OCI-LY7 (cell line): Measurements from ENCODE around the gene ZNF750. TPM values are rescaled to one million over a fixed set of nuclear protein-coding genes. Genes with fewer than 3 reads are reported as not detected.

ENCODE experiments used
- BruUV-seq: library from RNA; stranded (reverse); fragments of 400-500 nt; replicated peaks from 2 replicates; lab custom pipeline; 2021; lab: Mats Ljungman, UMichigan
- CTCF ChIA-PET: fragments of 300-600 bp; sonication (Branson Sonifier 250); formaldehyde crosslinking; loops from one replicate; lab custom pipeline; 2022; ENCODE audit warnings: antibody characterized with exemption; ENCODE audit not compliant: unreplicated experiment; lab: Charles Lee
- POLR2A ChIA-PET: fragments of 300-600 bp; sonication (Branson Sonifier 250); formaldehyde crosslinking; loops from one replicate; lab custom pipeline; 2022; ENCODE audit warnings: antibody characterized with exemption; lab: Charles Lee
- DNase-seq: peaks from one replicate; pipeline ENCODE4 v3.0.0-alpha.2; 2015; ENCODE audit warnings: low spot score
- H2AFZ ChIP-seq: fragments of 200-600 bp; sonication (generic), shearing (Covaris generic); 2 replicates; pipeline ENCODE4 v1.6.1; 2014; ENCODE audit warnings: mild to moderate bottlenecking, antibody characterized with exemption, low read length, moderate library complexity
- H3K27ac ChIP-seq: fragments of 200-600 bp; sonication (generic); 2 replicates; pipeline ENCODE4 v1.5.1; 2014; ENCODE audit warnings: mixed run types, low read depth, mild to moderate bottlenecking, moderate library complexity, low read length, inconsistent platforms; ENCODE audit not compliant: poor library complexity, severe bottlenecking
- H3K36me3 ChIP-seq: fragments of 200-600 bp; sonication (generic); 2 replicates; pipeline ENCODE4 v1.6.1; 2014; ENCODE audit warnings: mild to moderate bottlenecking, antibody characterized with exemption, low read length, moderate library complexity, mixed read lengths; ENCODE audit not compliant: insufficient read depth
- H3K4me1 ChIP-seq: fragments of 200-600 bp; sonication (generic); 2 replicates; pipeline ENCODE4 v1.5.1; 2014; ENCODE audit warnings: mild to moderate bottlenecking, low read length; ENCODE audit not compliant: insufficient read depth, poor library complexity, severe bottlenecking
- H3K4me2 ChIP-seq: fragments of 200-600 bp; sonication (generic); 2 replicates; pipeline ENCODE4 v1.6.1; 2014; ENCODE audit warnings: mild to moderate bottlenecking, low read length
- H3K4me3 ChIP-seq: fragments of 200-600 bp; sonication (generic); 2 replicates; pipeline ENCODE4 v1.5.1; 2014; ENCODE audit warnings: mild to moderate bottlenecking, low read depth, low read length; ENCODE audit not compliant: poor library complexity, severe bottlenecking
- H3K79me2 ChIP-seq: fragments of 200-600 bp; sonication (generic); 2 replicates; pipeline ENCODE4 v1.6.1; 2016; ENCODE audit warnings: low read depth, mild to moderate bottlenecking, low read length, moderate library complexity, mixed read lengths; ENCODE audit not compliant: insufficient read depth
- H3K9me2 ChIP-seq: fragments of 200-600 bp; sonication (generic); 2 replicates; pipeline ENCODE4 v1.6.1; 2016; ENCODE audit warnings: mild to moderate bottlenecking, low read length, mixed read lengths; ENCODE audit not compliant: insufficient read depth
- H3K9me3 ChIP-seq: fragments of 200-600 bp; sonication (generic); 2 replicates; pipeline ENCODE4 v1.6.1; 2014; ENCODE audit warnings: mild to moderate bottlenecking, mixed run types, low read length, mixed read lengths
- H4K20me1 ChIP-seq: fragments of 200-600 bp; sonication (generic); 2 replicates; pipeline ENCODE4 v1.6.1; 2014; ENCODE audit warnings: mild to moderate bottlenecking, antibody characterized with exemption, low read length, moderate library complexity, mixed read lengths; ENCODE audit not compliant: insufficient read depth
- CTCF ChIP-seq: fragments of 200-600 bp; sonication (generic); conservative IDR thresholded peaks from 2 replicates; pipeline ENCODE4 v1.5.1; 2014; ENCODE audit warnings: mild to moderate bottlenecking, antibody characterized with exemption, low read length, moderate library complexity, mixed read lengths
- EZH2phosphoT487 ChIP-seq: fragments of 200-600 bp; sonication (generic); IDR thresholded peaks from 2 replicates; pipeline ENCODE4 v1.6.1; 2018; ENCODE audit warnings: low read depth, borderline replicate concordance, mild to moderate bottlenecking, mixed run types, antibody characterized with exemption, low read length, moderate library complexity, mixed read lengths
- intact Hi-C: fragments of 100-400 bp; cut with micrococcal nuclease; formaldehyde crosslinking; loops from one replicate; pipeline ENCODE4 v1.10.0; 2022; ENCODE audit not compliant: unreplicated experiment
- total RNA-seq, 2 experiments: library from RNA; depleted of rRNA in 1 of 2; stranded (reverse); fragments of >200 nt in 1 of 2; shearing (Covaris generic) in 1 of 2; gene quantifications; 2 replicates each; pipeline ENCODE4 v1.2.3, GENCODE V29; 2014 to 2022

The ZNF750 gene
- total RNA-seq, 2 experiments from 2014 or later, result not detected

- peaks cover 39% of the 10 kb centered on the region for H3K4me1 ChIP-seq
- BruUV-seq, result no TSS peak
- H4K20me1 ChIP-seq, result no peaks in the 10 kb centered on the region
- H3K4me2 ChIP-seq, result no peak overlapping the region
- peaks cover 7% of the 10 kb centered on the region; the same call in 1 of the 2 replicates for H3K36me3 ChIP-seq
- no peak overlapping the region for H2AFZ ChIP-seq
- no peaks in the 10 kb centered on the region for H3K9me2 ChIP-seq
- H3K9me3 ChIP-seq, result no peaks in the 10 kb centered on the region
- H3K4me3 ChIP-seq, result no peak overlapping the region
- intact Hi-C loops, result no loop called here
- TF ChIP-seq EZH2phosphoT487, result no peak
- no peak for TF ChIP-seq CTCF
- no peak for DNase-seq
- no peaks in the 10 kb centered on the region for H3K79me2 ChIP-seq
- POLR2A ChIA-PET, result interaction anchor here (0.7 to 1.9 kb wide), 2 partner anchors 10 to 203 kb away, joined by 3 to 5 read pairs; no protein-coding TSS in a partner anchor
- no peak overlapping the region for H3K27ac ChIP-seq
- CTCF ChIA-PET, result no interaction called here
Observed at GRCh38 chr17:82881324-82881823, 41.6 kb upstream of the ZNF750 start.

GRCh38 chr17:82880620-82881323 lies 41.0 kb upstream of the ZNF750 start:
- no TSS peak for BruUV-seq
- Histone ChIP-seq H3K9me3 (no peaks in the 10 kb centered on the region), H3K27ac (no peak overlapping the region), H3K4me2 (no peak overlapping the region), H3K9me2 (no peaks in the 10 kb centered on the region), H3K36me3 (peaks cover 2% of the 10 kb centered on the region; the same call in 1 of the 2 replicates), H4K20me1 (no peaks in the 10 kb centered on the region), H3K4me3 (no peak overlapping the region), H3K79me2 (no peaks in the 10 kb centered on the region), H2AFZ (no peak overlapping the region), H3K4me1 (peaks cover 35% of the 10 kb centered on the region)
- POLR2A ChIA-PET, result interaction anchor here (0.7 to 1.9 kb wide), 2 partner anchors 9 to 202 kb away, joined by 3 to 5 read pairs; no protein-coding TSS in a partner anchor
- TF ChIP-seq CTCF, result no peak
- TF ChIP-seq EZH2phosphoT487, result no peak
- DNase-seq, result no peak
- CTCF ChIA-PET, result no interaction called here
- intact Hi-C loops, result no loop called here

- Histone ChIP-seq H3K36me3 (peaks cover 6% of the 10 kb centered on the region; the same call in 1 of the 2 replicates), H3K9me3 (no peaks in the 10 kb centered on the region), H3K27ac (no peak overlapping the region), H2AFZ (no peak overlapping the region), H3K4me3 (no peak overlapping the region), H3K79me2 (no peaks in the 10 kb centered on the region), H3K4me1 (peaks cover 19% of the 10 kb centered on the region), H4K20me1 (no peaks in the 10 kb centered on the region), H3K9me2 (no peaks in the 10 kb centered on the region), H3K4me2 (no peak overlapping the region)
- intact Hi-C loops, result no loop called here
- BruUV-seq, result no TSS peak
- CTCF ChIA-PET, result no interaction called here
- DNase-seq, result no peak
- POLR2A ChIA-PET, result no interaction called here
- no peak for TF ChIP-seq EZH2phosphoT487
- TF ChIP-seq CTCF, result no peak
Observed at GRCh38 chr17:82879241-82879640, 39.4 kb upstream of the ZNF750 start.
